ENCODE data around the gene TPPP.
"Not testable (repeated sequence)": the region's sequence is repeated elsewhere in the genome, so short reads cannot be mapped to it uniquely, and the experiment has no call there.

- TF ChIP-seq, protein P1, sequence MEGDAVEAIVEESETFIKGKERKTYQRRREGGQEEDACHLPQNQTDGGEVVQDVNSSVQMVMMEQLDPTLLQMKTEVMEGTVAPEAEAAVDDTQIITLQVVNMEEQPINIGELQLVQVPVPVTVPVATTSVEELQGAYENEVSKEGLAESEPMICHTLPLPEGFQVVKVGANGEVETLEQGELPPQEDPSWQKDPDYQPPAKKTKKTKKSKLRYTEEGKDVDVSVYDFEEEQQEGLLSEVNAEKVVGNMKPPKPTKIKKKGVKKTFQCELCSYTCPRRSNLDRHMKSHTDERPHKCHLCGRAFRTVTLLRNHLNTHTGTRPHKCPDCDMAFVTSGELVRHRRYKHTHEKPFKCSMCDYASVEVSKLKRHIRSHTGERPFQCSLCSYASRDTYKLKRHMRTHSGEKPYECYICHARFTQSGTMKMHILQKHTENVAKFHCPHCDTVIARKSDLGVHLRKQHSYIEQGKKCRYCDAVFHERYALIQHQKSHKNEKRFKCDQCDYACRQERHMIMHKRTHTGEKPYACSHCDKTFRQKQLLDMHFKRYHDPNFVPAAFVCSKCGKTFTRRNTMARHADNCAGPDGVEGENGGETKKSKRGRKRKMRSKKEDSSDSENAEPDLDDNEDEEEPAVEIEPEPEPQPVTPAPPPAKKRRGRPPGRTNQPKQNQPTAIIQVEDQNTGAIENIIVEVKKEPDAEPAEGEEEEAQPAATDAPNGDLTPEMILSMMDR (IDR thresholded peaks at IDR 0.05) = not testable (repeated sequence)
- TF ChIP-seq EZH2 (IDR thresholded peaks at IDR 0.05; ENCODE audit: borderline replicate concordance, insufficient read depth, low read depth, low read length, poor library complexity, severe bottlenecking) = not testable (repeated sequence)
Observed at GRCh38 chr5:679166-679895, 13.8 kb downstream of the TPPP start.

All from B cell (primary cell).